ENCODE data around the gene HOMEZ.

The HOMEZ gene

DNA sequence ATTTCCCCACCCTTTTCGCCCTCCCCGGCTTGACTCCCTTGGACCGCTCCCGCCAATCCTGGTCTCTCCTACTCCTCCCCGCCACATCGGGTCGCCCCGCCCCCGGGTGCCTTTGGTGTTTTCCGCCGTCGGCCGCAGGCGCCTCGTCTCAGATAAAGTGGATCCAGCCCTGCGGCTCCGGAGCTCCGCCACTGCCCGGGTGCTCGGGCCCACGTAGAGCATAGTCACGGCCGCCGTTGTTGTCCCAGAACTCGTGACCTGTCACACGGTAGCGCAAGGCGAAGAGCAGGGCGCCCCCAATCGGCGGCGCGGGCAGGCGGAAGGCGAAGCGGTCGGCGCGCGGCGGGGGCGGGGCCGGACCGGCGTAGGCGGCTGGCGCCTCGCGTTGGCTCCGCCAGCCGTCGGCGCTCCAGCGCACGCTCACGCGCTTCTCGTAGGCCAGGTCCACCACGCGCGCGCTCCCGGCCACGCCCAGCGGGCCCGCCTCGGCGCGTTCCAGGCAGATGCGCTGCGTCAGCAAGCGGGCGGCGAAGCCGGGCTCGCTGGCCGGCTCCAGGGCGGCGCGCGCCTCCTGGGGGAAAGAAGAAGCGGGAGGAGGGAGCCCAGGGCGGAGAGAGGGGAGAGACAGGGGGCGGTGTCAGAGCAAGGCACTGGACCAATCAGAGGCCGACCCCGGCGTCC lies 15.5 kb upstream of the HOMEZ start:
- peaks cover 34% of the 10 kb centered on the region for H3K4me1 Mint-ChIP-seq
- H3K4me3 Mint-ChIP-seq: peak overlapping the region; percentile 97
- peaks cover 9% of the 10 kb centered on the region for H3K27me3 Mint-ChIP-seq
- H3K27ac Mint-ChIP-seq (ENCODE audit: low read depth): peak overlapping the region; percentile 93
- peak; percentile 96 to 97 for DNase-seq (ENCODE audit: low spot score in 2 of 2)
- ATAC-seq (replicated peaks; ENCODE audit: extremely low read depth, poor library complexity, severe bottlenecking): peak; percentile 78
- peaks cover 18% of the 10 kb centered on the region for H3K36me3 Mint-ChIP-seq (ENCODE audit: insufficient read depth)
- H3K9me3 Mint-ChIP-seq: no peaks in the 10 kb centered on the region

DNA sequence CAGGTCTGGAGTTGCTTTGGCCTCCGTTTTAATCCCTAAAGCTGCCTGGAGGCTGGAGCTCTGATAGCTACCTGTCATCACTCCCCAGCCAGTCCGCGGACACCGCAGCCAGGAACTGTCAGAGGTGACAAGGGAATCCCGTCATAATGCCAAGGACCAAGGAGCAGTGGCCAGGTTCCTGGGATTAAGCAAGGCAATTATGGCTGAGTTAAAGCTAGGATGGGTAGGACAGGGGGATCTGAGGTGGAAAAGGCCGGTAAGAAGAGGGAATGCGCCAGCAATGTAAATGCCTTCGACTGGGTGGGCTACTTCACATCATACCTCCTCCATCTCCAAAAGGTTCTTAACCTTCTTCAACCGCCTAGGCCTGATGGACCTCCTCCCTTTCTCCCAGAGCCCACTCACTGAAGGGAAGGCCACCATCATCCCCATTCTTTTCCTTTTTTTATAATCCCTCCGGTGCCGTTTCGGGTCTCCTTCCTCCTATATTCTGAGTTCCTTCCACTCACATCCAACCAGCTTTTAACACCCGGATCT lies 14.8 kb upstream of the HOMEZ start:
- DNase-seq (ENCODE audit: low spot score in 2 of 2) (no peak), ATAC-seq (replicated peaks; ENCODE audit: extremely low read depth, poor library complexity, severe bottlenecking) (no peak)
- Mint-ChIP-seq H3K9me3 (no peaks in the 10 kb centered on the region), H3K4me3 (peak overlapping the region; percentile 97), H3K27ac (ENCODE audit: low read depth) (peak overlapping the region; percentile 93), H3K27me3 (peaks cover 2% of the 10 kb centered on the region), H3K36me3 (ENCODE audit: insufficient read depth) (peaks cover 18% of the 10 kb centered on the region), H3K4me1 (peaks cover 34% of the 10 kb centered on the region)

DNA sequence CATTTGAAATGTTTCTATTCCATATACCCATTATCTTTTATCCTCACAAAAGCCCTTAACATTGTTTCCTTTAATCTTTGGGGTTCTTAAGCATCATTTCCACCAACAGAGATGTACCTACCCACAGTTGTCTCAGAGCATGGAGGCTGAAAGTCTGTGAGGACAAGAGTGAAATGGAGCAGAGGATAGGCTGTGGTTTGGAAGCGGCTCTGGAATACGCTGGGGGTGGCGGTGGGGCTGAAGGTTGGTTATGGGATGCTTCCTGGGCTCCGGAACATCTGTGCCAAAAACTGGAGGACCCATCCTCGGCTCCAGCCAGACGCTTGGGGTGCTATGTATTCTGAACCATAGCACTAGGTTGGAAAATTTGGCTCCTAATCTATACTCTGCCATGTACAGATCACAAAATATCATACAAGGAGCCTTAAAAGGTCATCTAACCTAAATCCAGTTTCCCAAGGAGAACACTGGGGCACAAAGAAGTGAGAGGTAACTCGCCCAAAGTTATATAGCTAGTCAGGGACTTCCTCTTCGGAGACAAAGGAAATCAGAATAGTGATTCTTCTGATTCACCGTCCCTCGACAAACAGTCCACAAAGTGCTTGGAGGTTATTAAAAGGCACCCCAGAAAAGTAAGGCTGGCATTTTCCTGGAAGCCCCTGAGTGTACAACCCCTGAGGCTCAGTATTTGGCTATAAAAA lies 14.2 kb upstream of the HOMEZ start:
- ATAC-seq (replicated peaks; ENCODE audit: extremely low read depth, poor library complexity, severe bottlenecking): no peak
- DNase-seq (ENCODE audit: low spot score in 2 of 2): no peak
- Mint-ChIP-seq H3K27me3 (no peaks in the 10 kb centered on the region), H3K4me1 (peaks cover 35% of the 10 kb centered on the region), H3K9me3 (no peaks in the 10 kb centered on the region), H3K4me3 (peak overlapping the region; percentile 97), H3K27ac (ENCODE audit: low read depth) (peak overlapping the region; percentile 93), H3K36me3 (ENCODE audit: insufficient read depth) (peaks cover 18% of the 10 kb centered on the region)

DNA sequence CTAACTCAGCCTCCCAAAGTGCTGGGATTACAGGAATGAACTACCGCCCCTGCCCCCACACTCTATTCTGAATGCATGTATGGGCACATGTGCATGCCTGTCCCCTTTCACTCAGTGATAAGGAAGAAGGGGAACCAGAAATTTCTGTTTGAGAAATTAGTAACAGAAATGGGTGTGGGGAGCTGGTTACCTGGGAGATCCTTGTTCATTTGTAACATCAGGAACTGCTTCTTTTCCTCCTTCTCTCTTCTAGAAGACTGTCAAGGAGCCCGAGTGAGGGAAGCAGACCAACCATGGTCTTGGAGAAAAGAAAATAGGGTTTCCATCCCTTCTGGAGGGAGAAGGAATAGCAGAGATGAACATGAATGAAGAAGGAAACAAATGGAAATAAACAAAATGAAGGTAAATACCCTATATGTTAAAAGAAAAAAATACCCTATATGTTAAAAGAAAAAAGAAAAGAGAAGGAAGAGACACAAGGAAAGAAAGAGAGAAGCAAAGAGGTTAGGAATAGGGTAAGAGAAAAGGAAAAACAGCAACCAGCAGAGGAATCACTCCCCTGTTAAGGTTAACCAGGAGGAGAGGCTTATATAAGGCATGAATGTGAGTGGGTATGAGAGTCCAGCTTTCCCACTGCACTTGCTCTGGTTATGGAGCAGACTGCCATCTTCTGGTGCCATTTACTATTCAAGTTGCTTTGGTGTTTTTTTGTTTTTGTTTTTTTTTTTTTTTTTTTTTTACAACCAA lies 13.5 kb upstream of the HOMEZ start:
- DNase-seq (ENCODE audit: low spot score in 2 of 2) (no peak), ATAC-seq (replicated peaks; ENCODE audit: extremely low read depth, poor library complexity, severe bottlenecking) (no peak)
- H3K4me1 Mint-ChIP-seq: peaks cover 40% of the 10 kb centered on the region
- H3K4me3 Mint-ChIP-seq: peak overlapping the region; percentile 97
- peak overlapping the region; percentile 44 for H3K27ac Mint-ChIP-seq (ENCODE audit: low read depth)
- H3K36me3 Mint-ChIP-seq (ENCODE audit: insufficient read depth): peaks cover 22% of the 10 kb centered on the region
- no peaks in the 10 kb centered on the region for H3K9me3 Mint-ChIP-seq
- no peaks in the 10 kb centered on the region for H3K27me3 Mint-ChIP-seq

DNA sequence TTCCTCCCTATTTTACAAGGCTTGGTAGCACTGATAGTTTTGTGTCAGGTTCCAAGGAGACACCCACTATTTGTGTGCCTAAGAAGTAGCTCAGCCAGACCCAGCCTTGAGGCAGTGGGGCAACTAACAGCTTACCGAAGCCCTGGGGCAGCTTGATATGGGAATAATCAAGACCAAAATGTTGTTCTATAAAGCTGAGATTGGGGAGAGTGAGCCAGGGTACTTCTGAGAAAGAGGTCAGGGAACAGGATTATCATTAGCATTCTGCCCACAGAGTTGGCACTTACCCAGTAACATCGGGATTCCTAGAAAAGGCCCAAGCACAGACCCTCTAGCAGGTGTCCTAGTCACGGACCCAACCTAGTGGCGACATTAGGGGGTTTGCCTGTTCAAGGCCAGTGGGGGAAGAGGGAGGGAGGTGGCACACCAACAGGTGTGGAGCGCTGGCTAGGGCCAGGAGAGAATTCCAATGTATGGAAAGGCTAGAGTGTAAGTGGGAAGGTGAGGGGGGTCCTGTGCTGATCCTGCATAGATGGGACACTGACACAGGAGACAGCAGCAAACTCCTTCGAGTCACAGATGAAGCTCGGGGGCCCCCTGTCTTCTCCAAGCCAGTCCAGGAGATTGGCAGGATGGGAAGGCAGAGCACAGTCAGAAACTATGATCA lies 11.8 kb upstream of the HOMEZ start:
- Mint-ChIP-seq H3K4me1 (peaks cover 32% of the 10 kb centered on the region), H3K27me3 (no peaks in the 10 kb centered on the region), H3K27ac (ENCODE audit: low read depth) (no peak overlapping the region), H3K4me3 (no peak overlapping the region), H3K9me3 (no peaks in the 10 kb centered on the region), H3K36me3 (ENCODE audit: insufficient read depth) (peaks cover 21% of the 10 kb centered on the region)
- DNase-seq (ENCODE audit: low spot score in 2 of 2): no peak
- ATAC-seq (replicated peaks; ENCODE audit: extremely low read depth, poor library complexity, severe bottlenecking): no peak

DNA sequence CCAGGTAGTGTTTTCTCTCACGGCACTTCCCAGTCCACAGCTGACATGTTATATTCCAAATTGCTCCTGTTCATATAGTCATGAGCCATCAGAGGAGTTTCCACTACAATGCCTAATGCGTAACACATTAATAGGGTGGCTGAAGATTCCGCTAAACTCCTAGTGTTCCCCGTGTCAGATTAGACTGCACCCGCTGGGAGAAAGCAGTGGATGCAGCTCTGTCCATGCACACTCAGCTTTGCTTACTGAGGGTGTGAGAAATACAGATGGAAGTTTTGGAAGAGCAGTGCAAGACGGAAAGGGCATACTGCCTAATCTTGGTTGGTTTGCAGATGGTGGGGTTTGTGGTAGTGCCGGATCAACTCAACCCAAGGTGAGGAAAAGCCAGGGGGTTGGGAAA lies 11.2 kb upstream of the HOMEZ start:
- ATAC-seq (replicated peaks; ENCODE audit: extremely low read depth, poor library complexity, severe bottlenecking) (no peak), DNase-seq (ENCODE audit: low spot score in 2 of 2) (no peak)
- peaks cover 18% of the 10 kb centered on the region for H3K36me3 Mint-ChIP-seq (ENCODE audit: insufficient read depth)
- H3K4me1 Mint-ChIP-seq: peaks cover 28% of the 10 kb centered on the region
- no peak overlapping the region for H3K27ac Mint-ChIP-seq (ENCODE audit: low read depth)
- H3K4me3 Mint-ChIP-seq: no peak overlapping the region
- H3K27me3 Mint-ChIP-seq: no peaks in the 10 kb centered on the region
- no peaks in the 10 kb centered on the region for H3K9me3 Mint-ChIP-seq

DNA sequence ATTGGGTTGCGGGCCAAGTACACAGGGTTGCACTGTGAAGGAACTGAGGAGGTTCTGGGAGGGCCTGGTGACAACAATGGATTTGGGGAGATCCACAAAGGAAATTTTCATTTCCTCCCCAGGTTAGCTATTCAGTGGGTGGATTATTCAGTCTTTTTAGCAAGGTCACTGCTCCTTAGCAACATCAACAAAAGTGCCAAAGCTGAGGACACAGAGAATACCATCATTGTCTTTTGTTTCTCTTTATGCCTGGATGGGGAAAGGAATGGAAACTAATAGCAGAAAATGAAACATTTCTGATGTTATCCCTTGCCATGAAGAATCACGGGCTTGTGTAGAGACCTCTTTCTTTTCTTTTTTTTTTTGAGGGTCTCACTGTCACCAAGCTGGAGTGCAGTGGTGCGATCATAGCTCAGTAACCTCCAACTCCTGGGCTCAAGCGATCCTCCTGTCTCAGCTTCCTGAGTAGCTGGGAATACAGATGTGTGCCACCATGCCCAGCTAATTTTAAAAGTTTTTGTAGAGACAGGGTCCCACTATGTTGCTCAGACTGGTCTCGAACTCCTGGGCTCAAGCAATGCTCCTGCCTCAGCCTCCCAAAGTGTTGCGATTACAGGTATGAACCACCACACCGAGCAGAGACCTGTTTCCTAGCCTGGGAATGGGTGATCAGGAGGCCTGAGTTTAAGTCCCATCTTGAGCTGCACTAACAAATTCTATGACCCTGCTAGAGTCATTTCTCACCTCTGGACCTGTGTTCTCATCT lies 10.3 kb upstream of the HOMEZ start:
- Mint-ChIP-seq H3K36me3 (ENCODE audit: insufficient read depth) (peaks cover 11% of the 10 kb centered on the region), H3K9me3 (no peaks in the 10 kb centered on the region), H3K4me3 (no peak overlapping the region), H3K4me1 (peaks cover 25% of the 10 kb centered on the region), H3K27me3 (no peaks in the 10 kb centered on the region), H3K27ac (ENCODE audit: low read depth) (no peak overlapping the region)
- ATAC-seq (replicated peaks; ENCODE audit: extremely low read depth, poor library complexity, severe bottlenecking) (no peak), DNase-seq (ENCODE audit: low spot score in 2 of 2) (no peak)

DNA sequence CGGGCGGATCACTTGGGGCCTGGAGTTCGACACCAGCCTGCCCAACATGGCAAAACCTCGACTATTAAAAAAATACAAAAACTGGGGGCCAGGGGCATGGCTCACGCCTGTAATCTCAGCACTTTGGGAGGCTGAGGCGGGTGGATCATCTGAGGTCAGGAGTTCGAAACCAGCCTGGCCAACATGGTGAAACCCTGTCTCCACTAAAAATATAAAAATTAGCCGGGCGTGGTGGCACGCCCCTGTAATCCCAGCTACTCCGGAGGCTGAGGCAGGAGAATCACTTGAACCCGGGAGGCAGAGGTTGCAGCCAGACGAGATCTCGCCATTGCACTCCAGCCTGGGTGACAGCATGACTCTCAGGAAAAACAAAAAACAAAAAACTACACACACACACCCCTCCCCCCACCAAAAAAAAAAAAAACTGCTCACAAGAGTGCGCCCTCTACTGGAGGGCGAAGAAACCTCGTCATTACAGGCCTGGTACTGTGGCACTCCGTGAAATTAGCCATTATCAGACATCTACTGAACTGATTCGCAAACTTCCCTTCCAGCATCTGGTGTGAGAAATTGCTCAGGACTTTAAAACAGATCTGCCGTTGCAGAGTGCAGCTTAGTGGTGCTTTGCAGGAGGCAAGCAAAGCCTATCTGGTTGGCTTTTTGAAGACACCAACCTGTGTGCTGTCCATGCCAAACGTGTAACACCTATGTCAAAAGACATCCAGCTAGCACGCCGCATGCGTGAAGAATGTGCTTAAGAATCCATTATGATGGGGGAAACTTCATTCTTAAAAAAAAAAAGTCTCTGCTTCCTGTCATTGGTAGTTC lies 9.0 kb upstream of the HOMEZ start:
- Mint-ChIP-seq H3K36me3 (ENCODE audit: insufficient read depth) (peaks cover 9% of the 10 kb centered on the region), H3K4me1 (peaks cover 15% of the 10 kb centered on the region), H3K4me3 (no peak overlapping the region), H3K9me3 (no peaks in the 10 kb centered on the region), H3K27me3 (no peaks in the 10 kb centered on the region), H3K27ac (ENCODE audit: low read depth) (peak overlapping the region; percentile 46)
- ATAC-seq (replicated peaks; ENCODE audit: extremely low read depth, poor library complexity, severe bottlenecking) (peak; percentile 83), DNase-seq (ENCODE audit: low spot score in 2 of 2) (peak; percentile 41 to 43)

DNA sequence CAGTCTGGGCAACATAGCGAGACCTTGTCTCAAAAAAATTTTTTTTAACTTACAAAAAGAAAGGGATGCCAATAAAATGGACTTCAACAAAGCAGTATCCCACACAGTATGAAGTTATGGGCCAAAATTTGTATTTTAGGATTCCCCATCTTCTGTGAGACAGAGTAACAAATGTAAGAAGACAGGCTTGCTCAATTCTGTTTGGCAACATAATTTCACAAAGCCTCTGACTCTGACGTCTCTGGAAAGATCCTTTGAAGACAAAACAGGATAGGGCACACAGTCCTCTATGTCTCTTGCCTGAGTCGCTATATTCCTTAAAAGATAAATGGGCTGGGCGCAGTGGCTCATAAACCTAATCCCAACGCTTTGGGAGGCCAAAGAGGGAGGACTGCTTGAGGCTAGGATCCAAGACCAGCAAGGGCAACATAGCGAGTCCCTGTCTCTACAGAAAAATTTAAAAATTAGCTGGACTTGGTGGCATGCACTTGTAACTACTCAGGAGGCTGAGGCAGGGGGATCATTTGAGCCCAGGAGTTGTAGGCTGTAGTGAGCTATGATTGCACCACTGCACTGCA lies 1.1 kb upstream of the HOMEZ start:
- DNase-seq (ENCODE audit: low spot score in 2 of 2) (no peak), ATAC-seq (replicated peaks; ENCODE audit: extremely low read depth, poor library complexity, severe bottlenecking) (no peak)
- H3K4me1 Mint-ChIP-seq: peaks cover 15% of the 10 kb centered on the region
- peak overlapping the region; percentile 90 for H3K4me3 Mint-ChIP-seq
- no peaks in the 10 kb centered on the region for H3K9me3 Mint-ChIP-seq
- H3K36me3 Mint-ChIP-seq (ENCODE audit: insufficient read depth): peaks cover 8% of the 10 kb centered on the region
- H3K27ac Mint-ChIP-seq (ENCODE audit: low read depth): peak overlapping the region; percentile 87
- H3K27me3 Mint-ChIP-seq: no peaks in the 10 kb centered on the region

DNA sequence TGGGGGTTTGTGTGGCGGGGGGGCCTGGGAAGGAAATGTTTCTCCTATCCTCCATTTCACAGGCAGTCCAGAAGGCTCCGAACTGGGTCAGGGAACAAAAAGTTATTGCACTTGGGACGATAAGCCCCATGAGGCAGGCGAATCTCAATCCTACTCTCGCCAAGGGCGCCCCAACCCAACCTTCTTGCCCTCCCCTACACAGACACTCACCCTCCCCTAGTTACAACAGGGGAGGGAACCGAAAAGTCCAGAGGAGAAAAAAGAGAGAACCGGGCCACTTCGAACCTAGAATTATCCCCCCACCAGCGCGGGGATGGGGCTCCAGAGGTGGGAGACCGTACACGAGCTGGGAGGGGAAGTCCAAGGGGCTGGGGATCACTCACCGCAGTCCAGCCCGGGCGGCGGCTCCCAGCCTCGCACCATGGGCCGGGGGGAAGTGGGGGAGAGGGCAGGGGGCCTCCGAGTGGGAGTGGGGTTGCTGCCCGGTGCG lies 357 bp downstream of the HOMEZ start:
- peaks cover 15% of the 10 kb centered on the region for H3K4me1 Mint-ChIP-seq
- peak; percentile 38 for ATAC-seq (replicated peaks; ENCODE audit: extremely low read depth, poor library complexity, severe bottlenecking)

More for the DNA sequence above, 357 bp downstream of the HOMEZ start:
- Mint-ChIP-seq H3K27me3 (no peaks in the 10 kb centered on the region), H3K27ac (ENCODE audit: low read depth) (peak overlapping the region; percentile 87), H3K9me3 (no peaks in the 10 kb centered on the region), H3K36me3 (ENCODE audit: insufficient read depth) (peaks cover 8% of the 10 kb centered on the region), H3K4me3 (peak overlapping the region; percentile 90)
- no peak for DNase-seq (ENCODE audit: low spot score in 2 of 2)
